Kidney (tissue), 14 donors: Measurements from ENCODE around the gene KIAA0232. TPM values are rescaled to one million over a fixed set of nuclear protein-coding genes. Genes with fewer than 3 reads are reported as not detected.
A peak's percentile ranks its signal among the peaks of the same experiment; 100 is the strongest.

ENCODE experiments used
- DNase-seq, 5 donors: peaks; one replicate each; pipeline ENCODE4 v3.0.0-alpha.2; 2013 to 2020
- FAIRE-seq: peaks from 2 replicates; lab custom pipeline; 2012; peaks lifted over from hg19 to GRCh38; lab: Jason Lieb, UNC
- H3K27ac ChIP-seq, 2 donors: one replicate each; pipeline ENCODE4 v1.7.0; 2013; ENCODE audit warnings: low read depth in 2 of 2, low read length in 2 of 2, inconsistent platforms in 1 of 2
- H3K27me3 ChIP-seq: one replicate; pipeline ENCODE4 v1.7.1; 2013; ENCODE audit warnings: low read length, inconsistent platforms; ENCODE audit not compliant: control insufficient read depth, insufficient read depth
- H3K36me3 ChIP-seq, 3 donors: one replicate each; pipeline versions ENCODE4 v1.7.0 to v1.7.1; 2013; ENCODE audit warnings: low read length in 3 of 3, control low read depth in 1 of 3, inconsistent platforms in 1 of 3; ENCODE audit not compliant: insufficient read depth in 3 of 3, control insufficient read depth in 2 of 3
- H3K4me1 ChIP-seq, 3 donors: one replicate each; pipeline versions ENCODE4 v1.7.0 to v1.7.1; 2013; ENCODE audit warnings: low read length in 3 of 3, inconsistent platforms in 1 of 3, low read depth in 1 of 3; ENCODE audit not compliant: control insufficient read depth in 2 of 3, insufficient read depth in 2 of 3
- H3K4me3 ChIP-seq, 3 donors: one replicate each; pipeline versions ENCODE4 v1.7.0 to v1.8.1; 2013; ENCODE audit warnings: low read length in 3 of 3, control low read depth in 1 of 3, inconsistent platforms in 1 of 3
- H3K9ac ChIP-seq, 3 donors: one replicate each; pipeline versions ENCODE4 v1.7.0 to v1.7.1; 2013; ENCODE audit warnings: low read length in 3 of 3, control low read depth in 1 of 3, inconsistent platforms in 1 of 3
- H3K9me3 ChIP-seq, 3 donors: one replicate each; pipeline versions ENCODE4 v1.7.0 to v1.7.1; 2013; ENCODE audit warnings: low read length in 3 of 3, control low read depth in 1 of 3, inconsistent platforms in 1 of 3; ENCODE audit not compliant: control insufficient read depth in 2 of 3, insufficient read depth in 1 of 3
- intact Hi-C: fragments of 100-400 bp; cut with DNase I; formaldehyde crosslinking; loops from one replicate; pipeline ENCODE4 v1.11.1; 2022
- polyA plus RNA-seq: library from polyadenylated mRNA; stranded (reverse); fragments of 350-450 nt; fragmentation: Illumina TruSeq; extraction: RNeasy Lipid Tissue Mini Kit (QIAGEN cat#74804); gene quantifications from one replicate; pipeline ENCODE4 v1.2.3, GENCODE V29; 2014; ENCODE audit warnings: low read depth, low replicate concordance; ENCODE audit not compliant: insufficient read depth
- total RNA-seq: library from RNA; stranded (reverse); fragmentation: NEBNext Ultra II Directional; extraction: Animal tissue kit (Norgen Biotek cat#: 25700); gene quantifications from one replicate; pipeline ENCODE4 v1.2.1, GENCODE V29; 2021
- TF ChIP-seq, protein P1 (sequence below): IDR thresholded peaks from 3 replicates; pipeline ENCODE4 v1.5.1; 2012; ENCODE audit warnings: mild to moderate bottlenecking, moderate library complexity, borderline replicate concordance; ENCODE audit not compliant: insufficient read depth; ENCODE audit errors: extremely low read depth
- donor health status: control.
- donor health status: control.
- donor health status: control.
- donor health status: control.
- donor health status: control.
- donor health status: DM: yes; HTN: yes; CAD: no.
- donor health status: Normal renal cell carcinoma (clear cell type).

Gene KIAA0232
- total and polyA plus RNA-seq, 2 donors from 2014 or later, result 14.0 to 39.9 TPM

DNA sequence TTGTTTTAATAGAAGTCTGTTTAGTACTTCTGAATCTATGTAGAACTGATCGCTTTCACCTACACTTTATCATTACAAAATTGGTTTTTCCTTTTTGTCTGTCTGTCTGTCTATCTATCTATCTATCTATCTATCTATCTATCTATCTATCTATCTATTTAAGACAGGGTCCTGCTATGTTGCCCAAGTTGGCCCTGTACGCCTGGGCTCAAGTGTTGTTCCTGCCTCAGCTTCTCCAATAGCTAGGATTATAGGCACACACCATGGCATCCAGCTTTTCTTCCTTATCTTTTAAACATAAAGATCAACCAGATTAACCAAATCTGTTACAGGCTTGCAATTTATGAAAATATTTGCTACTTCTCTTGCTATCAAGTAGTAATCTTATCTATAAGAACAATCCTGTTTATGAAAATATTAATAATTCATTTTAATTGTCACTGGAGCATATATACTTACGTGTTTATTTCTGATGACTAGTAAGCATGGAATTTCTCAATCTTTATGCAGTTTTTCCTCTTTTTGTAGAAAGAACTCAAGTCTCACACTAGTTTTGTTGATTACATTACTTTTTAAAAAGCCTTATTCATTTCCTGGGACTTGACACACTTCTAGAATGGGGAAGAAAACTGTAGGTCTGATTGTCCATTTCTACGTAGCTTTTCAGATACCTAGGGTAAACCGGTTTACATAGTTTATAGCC is 24.5 kb downstream of the KIAA0232 start:
- H3K27ac ChIP-seq, result no peak overlapping the region
- H3K27me3 ChIP-seq, result no peaks in the 10 kb centered on the region
- no peak overlapping the region for H3K4me3 ChIP-seq
- H3K36me3 ChIP-seq, result no peaks in the 10 kb centered on the region
- H3K9ac ChIP-seq, result no peak overlapping the region
- intact Hi-C loops, result no loop called here
- no peaks in the 10 kb centered on the region for H3K9me3 ChIP-seq
- FAIRE-seq (no peak), DNase-seq (peak in 1 of 5 donors; percentile 9)
- TF ChIP-seq, protein P1, sequence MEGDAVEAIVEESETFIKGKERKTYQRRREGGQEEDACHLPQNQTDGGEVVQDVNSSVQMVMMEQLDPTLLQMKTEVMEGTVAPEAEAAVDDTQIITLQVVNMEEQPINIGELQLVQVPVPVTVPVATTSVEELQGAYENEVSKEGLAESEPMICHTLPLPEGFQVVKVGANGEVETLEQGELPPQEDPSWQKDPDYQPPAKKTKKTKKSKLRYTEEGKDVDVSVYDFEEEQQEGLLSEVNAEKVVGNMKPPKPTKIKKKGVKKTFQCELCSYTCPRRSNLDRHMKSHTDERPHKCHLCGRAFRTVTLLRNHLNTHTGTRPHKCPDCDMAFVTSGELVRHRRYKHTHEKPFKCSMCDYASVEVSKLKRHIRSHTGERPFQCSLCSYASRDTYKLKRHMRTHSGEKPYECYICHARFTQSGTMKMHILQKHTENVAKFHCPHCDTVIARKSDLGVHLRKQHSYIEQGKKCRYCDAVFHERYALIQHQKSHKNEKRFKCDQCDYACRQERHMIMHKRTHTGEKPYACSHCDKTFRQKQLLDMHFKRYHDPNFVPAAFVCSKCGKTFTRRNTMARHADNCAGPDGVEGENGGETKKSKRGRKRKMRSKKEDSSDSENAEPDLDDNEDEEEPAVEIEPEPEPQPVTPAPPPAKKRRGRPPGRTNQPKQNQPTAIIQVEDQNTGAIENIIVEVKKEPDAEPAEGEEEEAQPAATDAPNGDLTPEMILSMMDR, result no peak
- H3K4me1 ChIP-seq, result no peaks in the 10 kb centered on the region

DNA sequence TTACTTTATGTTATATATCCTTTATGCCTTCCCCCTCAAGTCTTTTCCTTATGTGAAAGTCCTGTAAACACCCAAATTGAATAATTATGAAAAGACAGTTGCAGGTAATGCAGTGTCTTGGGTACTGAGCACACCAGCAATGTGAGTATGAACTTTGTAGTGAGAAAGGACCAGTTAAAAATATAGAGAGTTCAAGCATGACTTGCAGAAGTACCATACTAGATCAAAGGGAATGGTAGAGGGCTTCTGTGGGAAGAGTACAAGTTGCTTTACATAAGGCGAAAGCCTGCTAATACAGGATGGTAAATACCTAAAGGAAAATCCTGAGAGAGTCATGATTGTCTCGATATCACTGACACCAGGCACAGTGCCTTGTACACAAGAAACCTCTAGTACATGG is 25.7 kb downstream of the KIAA0232 start:
- no peaks in the 10 kb centered on the region for H3K9me3 ChIP-seq
- no peaks in the 10 kb centered on the region for H3K4me1 ChIP-seq
- intact Hi-C loops, result no loop called here
- H3K27ac ChIP-seq, result no peak overlapping the region
- H3K36me3 ChIP-seq, result no peaks in the 10 kb centered on the region
- FAIRE-seq (no peak), DNase-seq (no peak)
- no peaks in the 10 kb centered on the region for H3K27me3 ChIP-seq
- no peak overlapping the region for H3K9ac ChIP-seq
- no peak overlapping the region for H3K4me3 ChIP-seq
- TF ChIP-seq, protein P1, result no peak

DNA sequence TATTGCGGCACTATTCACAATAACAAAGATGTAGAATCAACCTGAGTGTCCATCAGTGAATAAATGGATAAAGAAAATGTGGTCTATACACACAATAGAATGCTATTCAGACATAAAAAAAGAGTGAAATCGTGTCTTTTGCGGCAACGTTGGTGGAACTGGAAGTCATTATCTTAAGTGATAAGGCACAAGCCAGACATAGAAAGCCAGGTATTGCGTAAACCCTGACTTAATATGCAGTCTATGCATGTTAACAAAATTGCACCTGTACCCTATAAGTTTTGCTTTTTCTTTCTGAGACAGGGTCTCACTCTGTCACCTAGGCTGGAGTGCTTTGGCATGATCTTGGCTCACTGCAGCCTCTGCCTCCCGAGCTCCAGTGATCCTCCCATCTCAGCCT is 28.6 kb downstream of the KIAA0232 start:
- no peak for DNase-seq
- H3K36me3 ChIP-seq, result no peaks in the 10 kb centered on the region
- no peaks in the 10 kb centered on the region for H3K4me1 ChIP-seq
- TF ChIP-seq, protein P1, result no peak
- no peaks in the 10 kb centered on the region for H3K27me3 ChIP-seq
- no peaks in the 10 kb centered on the region for H3K9me3 ChIP-seq
- H3K9ac ChIP-seq, result no peak overlapping the region
- intact Hi-C loops, result no loop called here
- H3K4me3 ChIP-seq, result no peak overlapping the region
- H3K27ac ChIP-seq, result no peak overlapping the region
- FAIRE-seq, result no peak

DNA sequence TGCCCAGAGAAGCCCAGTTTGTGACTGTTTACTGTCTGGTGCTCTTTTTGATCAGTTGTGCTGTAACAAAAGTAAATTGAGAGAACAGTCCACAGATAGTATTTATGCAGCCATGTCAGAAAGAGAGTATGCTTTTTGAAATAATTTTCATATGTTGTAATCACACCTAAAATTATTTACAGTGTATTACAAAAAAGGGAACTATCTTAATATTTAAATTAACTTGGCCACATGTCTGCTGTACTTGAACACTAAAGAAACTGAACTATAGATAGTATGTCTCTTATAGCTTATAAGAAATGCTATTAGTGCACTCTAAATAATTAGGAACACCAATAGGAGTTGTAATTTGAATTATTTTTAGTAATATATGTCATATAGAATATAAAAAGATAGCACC is 30.2 kb downstream of the KIAA0232 start:
- Histone ChIP-seq H3K9me3 (no peaks in the 10 kb centered on the region), H3K4me1 (no peaks in the 10 kb centered on the region), H3K36me3 (no peaks in the 10 kb centered on the region), H3K9ac (no peak overlapping the region), H3K27ac (no peak overlapping the region), H3K4me3 (no peak overlapping the region), H3K27me3 (no peaks in the 10 kb centered on the region)
- intact Hi-C loops, result no loop called here
- TF ChIP-seq, protein P1, result no peak
- DNase-seq, result no peak
- peak; percentile 38 for FAIRE-seq
